HG02852 (cell line): ENCODE measurements around the gene NTM.

Experiments
- ATAC-seq: cut with Tn5 transposase; IDR thresholded peaks from one replicate; pipeline ENCODE4 v1.9.1; 2021; ENCODE audit warnings: mild to moderate bottlenecking, moderate library complexity; ENCODE audit not compliant: unreplicated experiment

The NTM gene

DNA sequence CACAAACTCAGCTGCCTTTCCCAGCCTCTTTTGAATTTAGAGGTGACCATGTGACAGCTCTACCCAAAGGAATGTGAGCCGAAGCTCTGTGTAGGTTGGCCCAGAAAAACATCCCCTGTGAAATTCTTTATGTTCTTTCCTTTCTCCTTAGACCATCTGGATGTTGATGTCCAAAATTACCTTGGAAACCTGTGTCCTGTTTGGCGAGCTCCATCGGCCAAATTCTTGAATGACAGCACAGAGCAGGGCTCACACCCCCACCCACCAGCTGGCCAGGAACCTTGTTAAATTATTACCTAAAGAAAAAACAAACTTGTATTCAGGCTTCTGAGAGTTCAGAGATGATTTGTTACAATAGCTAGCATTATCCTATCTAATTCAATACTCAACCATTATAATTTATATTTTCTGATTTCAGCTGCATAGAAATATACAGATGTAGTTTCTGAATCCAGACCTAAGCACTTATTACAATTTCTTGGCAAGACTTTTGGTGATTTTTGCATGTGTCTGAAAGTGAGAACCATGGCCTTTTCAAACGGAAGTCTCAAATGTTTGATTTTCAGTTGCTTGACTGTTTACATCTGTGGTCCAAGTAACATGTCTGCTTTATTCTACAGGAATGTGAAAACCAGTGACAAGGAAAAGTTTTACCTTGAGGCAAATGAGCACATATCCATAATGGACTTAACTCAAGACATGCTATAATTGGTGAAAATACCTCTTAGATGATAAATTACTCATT lies 554.2 kb downstream of the NTM start:
- no peak for ATAC-seq

DNA sequence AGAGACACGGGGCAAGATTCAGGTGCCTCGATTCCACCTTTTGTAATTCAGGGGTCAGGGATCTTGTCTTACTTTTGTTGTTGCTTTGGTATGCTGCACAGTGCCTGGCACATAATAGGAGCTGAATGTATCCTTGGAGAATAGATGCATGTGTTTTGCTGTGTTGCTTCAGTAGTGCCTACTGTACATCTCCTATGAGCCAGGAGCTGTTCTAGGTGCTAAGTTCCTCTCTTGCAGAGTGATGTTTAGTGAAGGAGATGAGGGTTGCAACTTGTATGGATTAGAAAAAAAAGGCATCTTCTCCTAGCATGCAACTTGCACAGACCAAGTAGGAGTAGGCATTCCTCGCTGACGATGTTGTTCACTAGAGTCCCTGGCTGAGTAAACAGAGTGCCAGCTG lies 555.4 kb downstream of the NTM start:
- ATAC-seq, result no peak

DNA sequence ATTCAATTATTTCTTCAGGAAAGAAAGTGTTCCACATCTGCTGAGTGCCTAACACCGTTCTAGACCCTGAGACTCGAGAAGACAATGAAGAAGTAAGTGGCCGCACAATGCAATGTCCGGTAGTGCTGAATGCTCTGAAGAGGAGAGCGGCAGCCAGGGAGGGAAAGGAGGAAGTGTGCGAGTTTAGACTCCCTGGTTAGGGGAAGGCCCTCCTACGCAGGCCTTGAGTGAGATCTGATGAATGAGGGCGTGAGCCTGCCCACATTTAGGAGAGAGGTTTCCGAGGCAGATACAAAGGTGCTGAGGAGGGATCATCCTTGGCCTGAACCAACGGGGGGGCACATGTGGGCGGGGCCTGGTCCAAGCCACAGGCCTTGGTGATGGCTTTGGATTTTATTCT lies 558.6 kb downstream of the NTM start:
- ATAC-seq, result no peak

DNA sequence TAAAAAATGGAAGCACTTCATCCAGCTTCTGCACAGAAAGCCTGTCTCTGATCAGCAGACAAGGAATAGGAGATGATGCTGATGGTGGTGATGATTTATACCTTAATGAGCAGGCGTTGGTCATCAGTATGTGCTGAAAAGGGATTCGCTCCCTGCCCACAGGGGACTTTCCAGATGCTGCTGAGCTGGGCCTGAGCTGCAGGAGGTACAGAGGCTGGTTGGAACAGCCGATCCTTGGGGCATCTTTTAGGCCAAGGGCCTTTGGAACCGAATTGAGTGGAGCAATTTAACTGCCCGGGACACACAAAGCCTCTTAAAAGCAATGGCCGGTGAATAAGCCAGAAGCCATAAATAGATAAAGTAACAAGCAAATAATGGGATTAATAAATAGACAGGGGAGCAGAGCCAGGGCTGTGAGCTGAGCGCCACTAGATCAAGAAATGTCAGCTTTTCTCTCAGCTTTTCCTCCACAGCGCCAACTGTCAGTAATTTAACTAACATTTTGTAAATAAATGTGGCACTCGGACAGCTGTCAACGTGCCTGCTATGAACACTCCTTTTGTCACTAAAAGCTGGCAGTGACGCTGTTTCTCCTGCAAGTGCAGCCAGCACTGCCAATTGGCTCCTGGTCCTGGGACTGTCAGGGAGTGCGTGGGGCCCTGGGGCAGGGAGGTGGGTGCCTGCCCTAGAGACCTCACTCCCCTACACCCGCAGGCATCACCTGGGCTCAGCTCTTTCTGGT lies 562.3 kb downstream of the NTM start:
- ATAC-seq, result no peak

DNA sequence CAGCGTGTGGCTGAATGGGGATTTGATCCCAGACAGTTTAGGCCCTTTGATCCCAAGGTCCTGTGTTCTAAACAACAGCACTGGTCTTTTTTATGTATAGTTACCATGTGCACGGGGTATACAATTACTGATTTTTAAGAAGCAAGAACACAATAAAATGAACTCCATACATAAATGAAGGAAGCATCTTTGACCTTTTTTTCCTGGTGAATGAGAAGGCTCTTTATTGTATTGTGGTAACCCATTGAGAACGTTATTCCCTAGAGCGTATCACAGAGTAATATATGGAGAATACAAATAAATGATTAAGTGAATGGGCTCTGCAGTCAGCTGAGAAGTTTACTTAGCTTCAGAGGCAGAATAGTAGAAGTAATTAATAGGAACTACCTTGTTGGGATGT lies 563.6 kb downstream of the NTM start:
- ATAC-seq, result no peak

DNA sequence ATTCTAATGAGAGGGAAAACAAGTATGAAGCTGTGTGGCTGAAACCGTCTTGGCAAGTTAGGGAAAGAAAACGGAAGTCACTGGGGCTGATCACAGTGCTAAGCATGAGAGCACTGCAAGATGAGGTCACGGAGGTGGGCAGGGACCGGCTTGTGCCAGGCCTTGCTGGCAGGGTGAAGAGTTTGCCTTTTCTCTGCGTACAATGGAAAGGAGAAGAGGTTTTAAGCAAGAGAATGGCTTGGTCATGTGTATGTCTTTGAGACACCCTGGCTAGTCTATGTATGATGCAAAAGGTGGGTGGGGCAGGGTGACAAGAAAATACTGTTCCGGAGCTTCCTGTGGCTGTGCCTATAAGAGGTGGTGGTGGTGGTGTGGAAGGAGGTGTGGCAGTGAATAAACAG lies 567.9 kb downstream of the NTM start:
- ATAC-seq, result no peak

DNA sequence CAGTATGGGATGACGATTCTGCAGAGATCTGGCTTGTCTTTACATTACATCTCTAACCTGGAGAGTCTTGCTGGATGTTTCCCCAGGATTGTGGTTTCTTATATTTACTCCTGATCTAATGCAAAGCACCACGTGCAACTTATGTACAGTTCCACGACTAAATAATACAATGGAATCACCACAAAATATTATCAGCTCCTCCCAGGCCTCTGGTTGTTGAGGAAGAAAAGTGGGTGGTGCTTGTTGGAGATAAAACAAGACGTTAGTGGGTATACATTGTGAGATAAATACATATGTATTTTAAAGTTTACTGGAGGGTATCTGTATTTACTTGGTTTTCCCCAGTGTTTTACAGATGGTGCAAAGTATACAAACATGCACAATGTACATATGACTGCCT lies 569.7 kb downstream of the NTM start:
- ATAC-seq, result no peak

DNA sequence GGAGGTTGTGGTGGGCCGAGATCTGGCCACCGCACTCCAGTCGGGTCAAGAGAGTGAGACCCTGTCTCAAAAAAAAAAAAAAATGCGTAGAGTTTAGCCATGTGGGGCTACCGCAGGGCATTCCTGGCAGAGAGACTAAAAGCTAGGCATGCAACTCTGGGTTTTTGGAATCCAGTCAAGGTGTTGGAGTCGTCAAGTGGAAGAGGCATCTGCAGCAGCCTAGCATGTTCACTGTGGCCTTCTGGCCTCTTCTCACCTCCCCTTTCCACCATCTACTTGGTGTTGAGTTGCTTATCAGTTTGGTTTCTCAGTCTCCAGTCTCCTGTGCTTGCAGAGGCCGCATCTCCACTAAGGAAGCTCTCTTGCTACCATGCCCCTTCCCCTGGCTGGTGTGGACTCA lies 572.5 kb downstream of the NTM start:
- no peak for ATAC-seq

DNA sequence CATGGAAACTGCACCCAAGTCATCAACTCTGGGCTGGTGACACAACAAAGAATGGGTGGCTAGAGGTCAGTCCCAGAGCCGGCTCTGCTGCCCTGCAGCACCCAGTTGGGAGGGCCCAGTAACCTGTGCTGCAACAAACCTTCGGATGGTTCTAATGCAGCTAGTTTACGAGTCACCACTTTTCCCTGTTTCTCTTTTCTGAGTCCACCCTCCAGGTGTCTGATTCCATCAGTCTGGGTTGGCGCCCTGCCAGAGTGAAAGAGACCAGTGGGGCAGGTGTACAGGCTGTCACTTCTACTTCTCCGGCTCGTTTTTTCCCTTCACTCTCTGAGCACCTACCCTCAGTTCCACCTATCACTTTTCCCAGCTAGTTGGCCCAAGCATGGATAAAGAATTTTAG lies 572.9 kb downstream of the NTM start:
- no peak for ATAC-seq

DNA sequence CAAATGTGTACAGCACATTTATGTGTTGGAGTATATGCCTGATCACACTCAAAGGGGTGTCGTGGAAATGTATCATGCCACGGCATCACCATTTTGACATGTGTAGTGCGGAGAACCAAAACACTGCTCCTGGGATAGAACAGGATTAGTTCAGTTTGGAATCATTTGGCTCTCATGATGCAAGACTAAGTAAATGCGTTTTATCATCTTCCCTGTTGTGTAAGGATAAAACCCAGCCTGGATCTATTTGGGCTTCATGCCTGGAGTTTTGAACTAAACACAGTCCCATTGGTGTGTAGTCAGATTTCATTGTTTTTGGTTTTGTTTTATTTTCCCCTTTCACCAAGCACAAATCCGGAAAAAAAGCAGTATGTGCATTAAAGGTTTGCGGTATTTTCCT lies 574.3 kb downstream of the NTM start:
- ATAC-seq, result no peak

DNA sequence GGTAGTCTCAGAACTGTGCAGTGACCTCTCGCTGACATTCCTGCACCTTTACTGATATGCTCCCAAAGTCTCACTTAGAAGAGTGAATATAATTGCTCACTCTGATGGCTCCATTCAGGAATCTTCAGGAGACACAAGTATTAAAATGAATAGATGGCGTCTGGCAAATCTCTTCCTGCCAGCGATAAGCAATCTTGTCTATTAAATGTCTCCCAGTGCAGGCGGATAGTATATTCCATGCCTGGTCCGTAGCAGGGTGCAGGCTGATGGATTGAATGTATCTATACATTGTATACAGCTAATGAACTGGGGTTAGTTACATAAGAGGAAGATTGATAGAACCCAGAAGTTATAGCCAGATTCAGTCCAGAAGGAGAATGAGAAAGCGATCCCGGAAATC lies 575.3 kb downstream of the NTM start:
- no peak for ATAC-seq

DNA sequence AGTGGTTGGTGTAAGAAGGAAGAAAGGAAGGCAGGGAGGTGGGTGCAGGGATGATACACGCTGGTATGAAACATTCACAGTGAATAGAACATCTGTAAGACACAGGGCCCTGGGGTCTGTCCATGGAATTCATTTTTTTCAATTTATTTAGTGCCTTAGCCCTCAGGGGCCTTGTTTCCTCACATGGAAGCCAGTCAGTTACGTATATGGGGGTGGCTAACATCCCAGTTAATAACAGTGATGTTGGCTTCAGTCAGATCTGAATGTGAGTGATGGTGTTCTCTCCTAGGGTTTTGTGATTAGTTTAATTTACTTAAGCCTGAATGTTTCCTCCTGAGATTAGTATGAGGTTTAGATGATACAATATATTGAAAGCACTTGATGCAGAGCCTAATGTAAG lies 577.1 kb downstream of the NTM start:
- no peak for ATAC-seq

DNA sequence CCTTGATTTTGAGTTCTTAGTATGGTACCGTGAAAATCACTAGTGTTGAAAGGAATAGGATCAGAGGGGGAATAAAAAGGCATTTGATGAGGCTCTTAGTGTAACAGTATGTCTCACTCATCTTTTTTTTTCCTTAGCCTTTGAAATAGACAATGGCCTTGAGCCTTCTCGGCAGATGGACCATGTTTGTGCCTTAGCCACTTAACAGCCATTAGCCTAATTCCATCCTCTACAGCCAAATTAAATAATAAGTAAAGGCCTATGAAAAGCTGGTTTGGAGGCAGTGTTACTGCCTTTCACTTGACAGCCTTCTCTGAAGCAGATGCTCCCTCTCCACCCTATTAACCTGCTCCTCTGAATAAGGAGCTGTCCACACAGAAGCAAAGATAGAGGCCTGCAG lies 580.7 kb downstream of the NTM start:
- ATAC-seq, result no peak

DNA sequence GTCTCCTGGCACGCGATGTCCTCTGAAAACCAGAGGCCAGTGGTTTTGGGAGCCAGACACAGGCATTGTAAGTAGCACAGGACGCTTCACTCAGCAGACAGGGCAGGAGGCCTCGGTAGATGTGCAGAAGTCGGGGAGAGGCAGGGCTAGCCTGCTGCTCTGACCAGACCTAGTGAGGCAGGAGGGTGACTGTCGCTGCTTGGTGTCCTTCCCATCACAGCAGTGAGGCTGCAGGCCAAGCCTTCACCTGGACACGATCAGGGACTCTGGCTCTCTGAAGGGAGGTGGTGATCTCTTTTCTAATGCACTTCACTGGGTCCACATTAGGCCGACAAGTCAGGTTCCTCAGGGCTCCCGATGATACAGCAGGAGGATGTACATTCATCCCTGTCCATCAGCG lies 583.7 kb downstream of the NTM start:
- no peak for ATAC-seq

DNA sequence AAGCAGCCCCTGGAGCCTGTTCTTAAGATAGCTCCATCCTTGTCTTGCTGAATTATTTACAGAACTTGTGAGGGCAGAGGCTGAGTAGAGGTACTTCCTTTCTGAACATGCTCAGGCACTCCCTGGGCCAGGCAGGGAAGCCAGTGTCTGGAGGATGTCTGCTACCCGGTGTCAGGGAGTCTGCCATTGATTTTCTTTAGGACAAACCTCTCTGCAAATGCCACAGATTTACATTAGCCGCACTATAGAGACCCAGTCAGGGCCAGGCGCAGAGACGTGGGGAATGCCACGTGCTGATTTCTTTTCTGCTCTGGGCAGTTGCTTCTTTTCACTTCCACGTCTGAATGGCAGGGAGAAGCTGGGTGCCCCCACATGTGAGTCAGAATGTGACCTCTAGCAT lies 585.5 kb downstream of the NTM start:
- ATAC-seq, result no peak

DNA sequence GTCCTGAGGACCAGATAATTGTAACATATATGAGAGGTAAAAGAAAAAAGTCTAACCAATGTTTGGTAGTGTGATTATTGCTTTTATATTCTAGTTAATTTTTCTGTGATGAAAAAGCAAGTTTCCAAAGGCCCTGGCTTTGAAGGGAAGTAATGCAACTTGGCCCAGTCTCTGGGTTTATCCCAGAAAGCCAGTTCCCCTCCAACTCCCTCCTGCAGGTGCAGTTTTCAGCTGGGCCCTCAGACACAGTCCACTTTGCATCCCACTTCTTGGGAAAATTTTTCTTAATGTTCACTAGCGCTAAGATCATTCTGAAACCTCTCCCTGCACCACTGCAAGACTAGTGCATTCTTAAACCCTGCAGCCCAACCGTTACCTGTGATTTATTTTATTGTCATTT lies 586.8 kb downstream of the NTM start:
- ATAC-seq, result no peak

DNA sequence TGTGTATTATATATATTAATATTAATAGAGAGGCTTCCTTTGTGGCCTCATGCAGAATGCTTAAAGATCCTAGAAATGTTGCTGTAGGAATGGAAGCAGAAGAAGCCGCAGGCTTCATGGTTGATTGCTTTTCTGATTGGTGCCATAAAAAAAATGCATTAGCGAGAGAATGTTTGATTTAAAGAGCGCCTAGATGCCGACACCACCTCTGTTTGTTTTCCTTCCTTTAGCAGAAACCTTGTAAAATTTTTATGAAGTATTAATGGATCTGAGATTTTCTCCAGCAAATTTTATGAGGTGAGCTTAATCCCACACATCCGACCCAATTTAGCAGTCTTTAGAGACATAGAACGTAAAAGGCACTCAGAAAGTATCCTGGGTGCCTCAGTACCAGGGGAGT lies 587.5 kb downstream of the NTM start:
- ATAC-seq, result no peak

DNA sequence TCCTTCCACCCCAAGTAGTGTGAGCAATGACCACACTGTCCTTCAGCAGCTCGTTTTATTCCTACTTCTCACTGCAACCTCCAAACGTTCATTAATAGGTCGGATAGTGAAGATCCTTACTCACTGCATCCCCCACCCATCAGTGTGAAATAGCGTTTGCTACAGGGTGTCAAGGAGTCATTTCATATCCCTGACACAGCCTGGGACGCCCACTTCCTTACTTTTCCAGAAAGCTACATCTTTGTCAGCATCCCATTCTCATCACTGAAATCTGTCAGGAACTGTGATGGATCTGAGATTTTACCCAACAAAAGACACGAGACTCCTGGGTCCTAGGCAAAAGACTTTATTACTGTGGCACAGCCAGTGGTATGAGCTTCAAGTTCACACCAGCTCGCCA lies 592.4 kb downstream of the NTM start:
- no peak for ATAC-seq

DNA sequence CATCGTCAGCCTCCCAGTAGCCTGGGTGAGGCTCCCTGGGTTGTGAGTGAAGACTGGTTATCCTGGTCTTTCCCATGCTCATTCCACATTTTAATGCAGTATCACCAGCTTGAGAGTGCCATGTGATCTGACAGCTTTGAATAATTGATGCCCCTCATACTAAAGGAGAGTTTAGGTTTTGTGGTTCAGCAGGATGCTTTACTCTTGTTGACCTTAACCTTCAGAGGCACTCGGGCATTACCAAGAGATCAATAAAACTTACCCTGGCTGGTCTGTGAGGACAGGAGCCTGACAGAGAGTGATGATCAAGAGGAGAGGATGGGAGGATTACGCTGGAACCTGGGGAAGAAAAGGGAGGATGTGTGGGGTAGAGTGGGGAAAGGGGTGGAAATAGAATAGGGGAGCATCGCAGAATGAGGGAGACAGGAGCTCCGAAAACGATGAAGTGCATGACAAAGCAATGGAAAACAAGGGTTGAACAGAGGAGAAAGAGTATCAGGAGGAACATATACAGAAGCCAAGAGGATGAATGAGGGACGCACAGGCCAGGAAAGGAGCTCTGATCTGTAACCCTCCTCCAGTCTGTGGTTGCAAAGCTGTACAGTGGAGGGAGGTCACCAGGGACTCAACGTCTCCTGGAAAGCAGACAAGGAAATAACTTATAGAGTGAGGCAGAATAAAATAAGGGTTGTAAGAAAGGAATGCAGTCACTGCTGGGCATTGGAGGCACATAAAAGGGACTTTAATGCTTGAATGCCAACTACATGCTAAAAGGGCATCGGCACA lies 594.5 kb downstream of the NTM start:
- no peak for ATAC-seq

DNA sequence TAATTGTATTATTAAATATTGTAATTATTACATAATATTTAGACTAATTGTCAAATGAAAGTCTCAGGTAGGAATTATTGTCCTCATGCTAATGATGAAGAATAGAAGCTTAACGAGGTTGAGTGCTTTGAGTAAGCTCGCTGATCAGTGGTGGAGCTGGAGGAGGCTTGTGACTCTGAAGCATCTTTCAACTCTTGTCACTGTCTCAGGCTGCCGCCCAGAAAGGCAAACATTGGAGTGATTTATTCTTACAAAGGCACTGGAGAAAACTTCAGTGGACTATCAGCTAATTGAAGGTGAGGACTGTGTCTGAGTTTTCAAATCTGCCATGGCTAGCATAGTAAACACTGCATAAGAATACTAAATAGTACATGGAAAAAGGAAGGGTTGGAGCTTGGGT lies 595.1 kb downstream of the NTM start:
- no peak for ATAC-seq

DNA sequence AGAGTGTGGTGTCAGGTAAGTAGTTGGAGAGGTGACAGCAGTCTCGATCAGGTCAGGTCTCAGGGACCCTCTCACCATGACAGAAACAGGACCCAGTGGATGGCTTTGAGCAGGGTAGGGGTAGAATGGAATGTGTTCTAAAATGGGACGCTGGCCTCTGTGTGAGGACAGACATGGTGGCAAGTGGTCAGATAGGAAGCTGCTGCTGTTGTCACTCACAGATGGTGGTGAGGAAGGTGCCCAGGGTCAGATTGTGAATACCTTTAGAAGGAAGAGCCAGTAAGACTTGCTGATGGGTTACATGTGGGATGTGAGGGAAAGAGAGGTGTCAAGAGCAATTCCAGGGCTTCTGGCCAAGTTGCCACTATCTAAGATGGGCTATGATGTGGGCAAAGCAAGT lies 596.3 kb downstream of the NTM start:
- no peak for ATAC-seq

DNA sequence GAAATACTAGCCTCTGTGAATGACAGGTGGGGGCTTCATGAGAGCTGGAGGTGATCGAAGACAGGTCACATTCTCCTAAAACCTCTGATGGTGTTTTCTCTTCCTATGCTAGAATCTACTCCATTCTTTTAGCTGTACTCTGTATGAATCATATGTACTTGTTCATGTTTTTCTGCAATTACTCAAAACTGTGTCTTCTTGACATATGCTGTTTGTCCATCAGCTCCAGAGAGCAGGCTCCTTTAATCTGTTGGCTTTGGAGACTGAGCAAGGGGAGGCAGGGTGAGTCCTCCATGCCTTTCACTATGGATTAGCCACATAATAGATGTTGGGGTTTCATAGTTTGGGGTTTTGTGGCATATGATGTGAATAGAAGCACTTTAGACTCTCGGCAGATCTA lies 598.8 kb downstream of the NTM start:
- no peak for ATAC-seq
